Thyroid gland (tissue), 4 donors: ENCODE data around the gene COPS9. TPM values are rescaled to one million over a fixed set of nuclear protein-coding genes. Genes with fewer than 3 reads are reported as not detected.

ENCODE experiments used
- DNase-seq, 2 donors: peaks; one replicate each; pipeline ENCODE4 v3.0.0-alpha.2; 2019
- H3K27ac ChIP-seq, 3 donors: fragments of 200-600 bp; sonication (generic); 1 replicate in 2 of 3; 2 replicates in 1 of 3; pipeline ENCODE4 v1.5.1; 2016 to 2019; ENCODE audit warnings: mild to moderate bottlenecking in 1 of 3, moderate library complexity in 1 of 3
- H3K27me3 ChIP-seq: fragments of 200-600 bp; sonication (generic); one replicate; pipeline ENCODE4 v1.5.1; 2019
- H3K36me3 ChIP-seq, 2 donors: fragments of 200-600 bp; sonication (generic); one replicate each; pipeline ENCODE4 v1.5.1; 2016 to 2019
- H3K4me1 ChIP-seq, 2 donors: fragments of 200-600 bp; sonication (generic); one replicate each; pipeline ENCODE4 v1.5.1; 2017 to 2019
- H3K4me3 ChIP-seq, 3 donors: fragments of 200-600 bp; sonication (generic); replicated peaks in 1 of 3; 1 replicate in 2 of 3; 2 replicates in 1 of 3; pipeline ENCODE4 v1.5.1; 2016; ENCODE audit warnings: mild to moderate bottlenecking in 1 of 3
- H3K9me3 ChIP-seq: fragments of 200-600 bp; sonication (generic); one replicate; pipeline ENCODE4 v1.5.1; 2017
- CTCF ChIP-seq, 6 experiments: fragments of 200-600 bp in 3 of 6; fragments of 450-650 bp in 3 of 6; sonication (generic) in 3 of 6; IDR thresholded peaks; one replicate each; pipeline ENCODE4 v1.5.1; 2016 to 2019; ENCODE audit warnings: antibody characterized with exemption in 6 of 6, mild to moderate bottlenecking in 2 of 6, inconsistent platforms in 1 of 6, moderate library complexity in 1 of 6
- POLR2A ChIP-seq, 2 donors: fragments of 450-650 bp; IDR thresholded peaks; one replicate each; pipeline ENCODE4 v1.6.1; 2017; ENCODE audit warnings: antibody characterized with exemption in 2 of 2, mild to moderate bottlenecking in 2 of 2, moderate library complexity in 1 of 2
- WGBS, 2 donors: methylation state at CpG; one replicate each; pipeline ENCODE4 v1.1.5; 2017; 5-methylcytosine and 5-hydroxymethylcytosine counted together
- intact Hi-C: fragments of 100-400 bp; cut with DNase I; formaldehyde crosslinking; loops from one replicate; pipeline ENCODE4 v1.15.1; 2023
- total RNA-seq, 4 donors: library from RNA; depleted of rRNA; stranded (reverse); fragments of >200 nt; gene quantifications; one replicate each; pipeline ENCODE4 v1.2.3, GENCODE V29; 2016

COPS9 gene
- total RNA-seq, 4 donors from 2014 or later, result 63.6 to 965 (median 239) TPM

GRCh38 chr2:240153418-240153817, 17.3 kb upstream of the COPS9 start:
- 82 to 83% methylated on average over 3 of the region's 3 CpGs for WGBS, 2 donors
- no peak overlapping the region for H3K4me3 ChIP-seq
- H3K36me3 ChIP-seq, result no peaks in the 10 kb centered on the region
- H3K9me3 ChIP-seq, result no peaks in the 10 kb centered on the region
- no peaks in the 10 kb centered on the region for H3K4me1 ChIP-seq
- H3K27ac ChIP-seq, result no peak overlapping the region
- no peaks in the 10 kb centered on the region for H3K27me3 ChIP-seq
- TF ChIP-seq CTCF (IDR thresholded peaks at IDR 0.05) (no peak), POLR2A (IDR thresholded peaks at IDR 0.05) (no peak)
- no peak for DNase-seq
- intact Hi-C loops, result no loop called here

- intact Hi-C loops, result no loop called here
- Histone ChIP-seq H3K27me3 (no peaks in the 10 kb centered on the region), H3K27ac (no peak overlapping the region)
Observed at GRCh38 chr2:240151477-240152031, 15.4 kb upstream of the COPS9 start.

GRCh38 chr2:240149943-240150784, 14.1 kb upstream of the COPS9 start:
- TF ChIP-seq POLR2A (IDR thresholded peaks at IDR 0.05) (no peak), CTCF (IDR thresholded peaks at IDR 0.05) (peak in 5 of 6 experiments; percentile 19 to 77 (median 42))
- H3K27ac ChIP-seq, result no peak overlapping the region
- H3K36me3 ChIP-seq, result no peaks in the 10 kb centered on the region
- no peak overlapping the region for H3K4me3 ChIP-seq
- WGBS, 2 donors, result 23 to 43% methylated on average over 6 to 10 of the region's 12 CpGs
- intact Hi-C loops, result no loop called here
- no peaks in the 10 kb centered on the region for H3K4me1 ChIP-seq
- no peaks in the 10 kb centered on the region for H3K9me3 ChIP-seq
- peak; percentile 26 to 37 for DNase-seq
- H3K27me3 ChIP-seq, result no peaks in the 10 kb centered on the region

More at GRCh38 chr2:240151477-240152031, 15.4 kb upstream of the COPS9 start:
- WGBS, 2 donors, result 61 to 74% methylated on average over 12 to 15 of the region's 15 CpGs
- no peak for TF ChIP-seq CTCF (IDR thresholded peaks at IDR 0.05)
- TF ChIP-seq POLR2A (IDR thresholded peaks at IDR 0.05), result no peak
- no peaks in the 10 kb centered on the region for H3K4me1 ChIP-seq
- H3K9me3 ChIP-seq, result no peaks in the 10 kb centered on the region
- DNase-seq, result no peak
- H3K4me3 ChIP-seq, result no peak overlapping the region
- H3K36me3 ChIP-seq, result no peaks in the 10 kb centered on the region

GRCh38 chr2:240147911-240148587, 11.9 kb upstream of the COPS9 start:
- DNase-seq, result no peak
- intact Hi-C loops, result no loop called here
- Histone ChIP-seq H3K27me3 (no peaks in the 10 kb centered on the region), H3K27ac (no peak overlapping the region), H3K36me3 (no peaks in the 10 kb centered on the region), H3K4me3 (no peak overlapping the region), H3K9me3 (no peaks in the 10 kb centered on the region), H3K4me1 (peaks cover 0 to 7% of the 10 kb centered on the region in 2 donors)
- 84 to 87% methylated on average over 20 of the region's 20 CpGs for WGBS, 2 donors
- TF ChIP-seq POLR2A (IDR thresholded peaks at IDR 0.05) (no peak), CTCF (IDR thresholded peaks at IDR 0.05) (no peak)
